CD4-positive, alpha-beta T cell treated with Interleukin-12 subunit alpha and Interleukin-12 subunit beta, for 1 hour (primary cell): ENCODE measurements around the gene SAXO2.
"Not testable (repeated sequence)": the region's sequence is repeated elsewhere in the genome, so short reads cannot be mapped to it uniquely, and the experiment has no call there.

ENCODE experiments used
- DNase-seq: peaks from one replicate; pipeline ENCODE4 v3.0.0-alpha.2; 2020

Gene SAXO2

DNA sequence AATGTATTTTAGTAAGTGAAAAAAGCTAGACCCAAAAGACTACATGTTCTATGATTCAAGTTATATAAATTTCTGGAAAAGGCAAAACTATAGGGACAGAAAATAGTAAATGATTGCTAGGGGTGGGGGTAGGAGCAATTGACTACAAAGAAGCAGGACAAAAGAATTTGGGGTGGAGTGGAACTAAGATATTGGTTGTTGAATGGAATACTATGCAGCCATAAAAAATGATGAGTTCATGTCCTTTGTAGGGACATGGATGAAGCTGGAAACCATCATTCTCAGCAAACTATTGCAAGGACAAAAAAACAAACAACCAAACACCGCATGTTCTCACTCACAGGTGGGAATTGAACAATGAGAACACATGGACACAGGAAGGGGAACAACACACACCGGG is 25.6 kb downstream of the SAXO2 start:
- not testable (repeated sequence) for DNase-seq

DNA sequence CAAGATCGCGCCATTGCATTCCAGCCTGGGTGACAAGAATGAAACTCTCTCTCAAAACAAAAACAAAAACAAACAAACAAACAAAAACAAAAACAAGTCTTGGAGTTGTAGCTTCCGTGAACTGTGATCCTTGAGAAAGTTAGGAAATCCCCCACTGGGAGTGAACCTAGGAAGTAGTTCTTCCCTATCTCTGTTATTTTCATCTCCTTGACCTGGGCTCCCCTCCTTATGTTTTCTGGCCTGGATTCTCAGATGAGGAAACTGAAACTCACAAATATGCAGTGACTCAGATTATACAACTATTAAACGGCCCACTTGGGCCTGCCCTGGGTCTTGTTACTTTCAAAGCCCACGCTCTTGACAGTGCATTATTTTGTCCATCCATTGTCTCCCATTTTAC is 29.7 kb downstream of the SAXO2 start:
- DNase-seq: no peak

GRCh38 chr15:82294061-82294690 is 31.6 kb downstream of the SAXO2 start:
- no peak for DNase-seq

DNA sequence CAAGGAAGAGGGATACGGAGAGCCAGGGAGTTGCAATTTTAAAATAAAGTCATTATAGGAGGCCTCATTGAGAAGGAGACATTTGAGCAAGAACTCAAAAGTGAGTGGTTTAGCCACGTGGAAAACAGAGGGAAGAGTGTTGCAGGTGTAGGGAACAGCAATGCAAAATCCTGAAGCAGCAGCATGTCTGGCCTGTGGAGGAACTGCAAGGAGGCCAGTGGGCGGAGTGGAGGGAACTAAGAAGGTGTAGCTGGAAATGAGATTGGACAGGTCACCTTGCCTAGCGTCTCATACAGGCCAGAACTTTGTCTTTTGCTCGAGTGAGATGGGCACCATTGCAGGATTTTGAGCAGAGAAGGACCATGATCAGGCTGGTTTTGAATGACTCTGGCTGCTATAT is 34.9 kb downstream of the SAXO2 start:
- no peak for DNase-seq

DNA sequence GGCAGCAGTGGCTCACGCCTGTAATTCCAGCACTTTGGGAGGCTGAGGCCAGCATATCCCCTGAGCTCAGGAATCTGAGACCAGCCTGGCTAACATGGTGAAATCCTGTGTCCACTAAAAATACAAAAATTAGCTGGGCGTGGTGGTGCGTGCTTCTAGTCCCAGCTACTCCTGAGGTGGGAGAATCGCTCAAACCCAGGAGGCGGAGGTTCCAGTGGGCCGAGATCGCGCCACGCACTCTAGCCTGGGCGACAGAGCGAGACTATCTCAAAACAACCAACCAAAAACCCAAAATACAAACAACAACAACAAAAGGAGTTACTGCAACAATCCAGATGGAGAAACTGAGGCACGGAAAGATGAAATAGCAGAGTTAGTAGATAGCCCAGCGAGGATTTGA is 35.4 kb downstream of the SAXO2 start:
- no peak for DNase-seq

GRCh38 chr15:82298520-82298919 is 35.9 kb downstream of the SAXO2 start:
- peak; percentile 62 for DNase-seq

- not testable (repeated sequence) for DNase-seq
Measured at GRCh38 chr15:82299511-82299914, 36.9 kb downstream of the SAXO2 start.

DNA sequence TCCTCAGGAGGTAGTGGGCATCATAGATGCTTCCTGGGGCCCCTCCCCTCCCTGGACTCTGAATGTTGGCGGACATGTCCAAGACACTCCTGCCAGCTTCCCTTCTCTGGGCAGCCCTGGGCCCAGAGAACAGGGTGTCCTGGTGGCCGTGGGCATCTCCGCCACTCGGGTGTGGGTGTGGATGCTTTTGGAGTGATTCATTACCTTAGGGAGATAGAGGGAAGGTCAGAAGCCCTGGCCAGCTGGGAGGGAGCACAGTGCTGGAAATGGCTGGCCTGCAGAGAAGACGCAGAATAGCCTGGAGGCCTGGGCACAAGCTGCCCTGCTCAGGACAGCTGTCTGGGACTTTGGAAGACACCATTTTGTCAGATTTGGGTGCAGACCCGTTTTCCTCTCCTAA is 37.7 kb downstream of the SAXO2 start:
- not testable (repeated sequence) for DNase-seq

- no peak for DNase-seq
Measured at GRCh38 chr15:82300883-82301282, 38.3 kb downstream of the SAXO2 start.

- DNase-seq: no peak
Measured at GRCh38 chr15:82301296-82302016, 38.8 kb downstream of the SAXO2 start.

DNA sequence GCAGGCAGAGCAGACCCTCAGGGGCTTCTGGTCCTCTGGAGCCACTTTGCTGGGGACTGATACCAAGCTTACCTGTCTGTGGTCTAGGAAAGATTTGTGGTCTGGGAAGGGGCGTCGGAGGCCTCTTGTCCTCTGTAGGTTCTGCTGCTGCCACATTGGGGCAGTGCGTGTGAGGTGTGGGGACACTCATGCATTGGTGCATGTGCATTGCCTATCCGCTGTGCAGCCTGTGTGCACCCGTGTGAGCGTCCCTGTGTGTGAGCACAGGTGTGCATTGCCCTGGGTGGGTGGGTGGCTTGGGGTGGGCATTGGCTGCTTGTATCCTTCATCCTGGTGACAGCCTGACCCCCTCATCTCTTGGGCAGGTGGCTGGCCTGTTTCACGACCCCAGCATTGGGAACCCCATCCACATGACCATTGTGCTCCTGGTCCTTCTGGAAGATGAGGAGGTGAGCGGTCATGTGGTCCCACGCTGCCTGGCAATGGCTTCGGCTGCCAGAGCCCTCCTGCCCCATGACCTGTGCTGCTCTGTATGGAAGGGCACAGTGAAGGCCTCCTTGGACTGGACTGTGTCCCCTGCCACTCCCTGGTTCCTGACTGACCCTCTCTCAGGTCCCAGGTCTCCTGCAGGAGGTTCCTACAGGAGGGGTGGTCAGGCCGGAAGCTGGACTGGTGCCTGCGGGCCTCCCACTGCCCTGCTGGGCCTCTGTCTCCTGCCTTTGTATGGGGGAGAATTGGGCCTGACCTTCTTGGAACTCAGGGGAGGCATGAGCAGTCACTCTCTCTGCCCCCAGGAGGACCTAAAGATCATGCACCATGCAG is 41.5 kb downstream of the SAXO2 start:
- DNase-seq: no peak

- DNase-seq: no peak
Measured at GRCh38 chr15:82304778-82305090, 42.1 kb downstream of the SAXO2 start.

DNA sequence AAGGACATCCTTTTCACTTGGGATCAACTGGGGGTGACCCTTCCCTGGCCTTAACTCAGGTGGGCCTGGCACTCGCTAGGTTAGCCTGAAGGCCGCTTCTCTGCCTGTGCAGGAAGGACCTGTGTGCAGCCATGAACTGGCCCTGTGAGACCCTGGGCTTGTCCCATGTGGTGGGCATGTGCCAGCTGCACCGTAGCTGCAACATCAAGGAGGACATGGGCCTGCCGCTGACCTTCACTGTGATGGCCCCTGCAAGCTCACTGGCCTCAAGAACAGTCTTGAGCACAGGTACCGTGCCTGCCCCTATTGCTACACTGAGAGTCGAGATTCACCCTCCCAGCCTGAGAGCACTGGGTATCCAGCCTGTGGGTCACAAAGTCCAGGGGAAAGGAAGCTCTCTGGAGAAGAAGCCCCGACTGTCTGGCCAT is 43.0 kb downstream of the SAXO2 start:
- DNase-seq: no peak

DNA sequence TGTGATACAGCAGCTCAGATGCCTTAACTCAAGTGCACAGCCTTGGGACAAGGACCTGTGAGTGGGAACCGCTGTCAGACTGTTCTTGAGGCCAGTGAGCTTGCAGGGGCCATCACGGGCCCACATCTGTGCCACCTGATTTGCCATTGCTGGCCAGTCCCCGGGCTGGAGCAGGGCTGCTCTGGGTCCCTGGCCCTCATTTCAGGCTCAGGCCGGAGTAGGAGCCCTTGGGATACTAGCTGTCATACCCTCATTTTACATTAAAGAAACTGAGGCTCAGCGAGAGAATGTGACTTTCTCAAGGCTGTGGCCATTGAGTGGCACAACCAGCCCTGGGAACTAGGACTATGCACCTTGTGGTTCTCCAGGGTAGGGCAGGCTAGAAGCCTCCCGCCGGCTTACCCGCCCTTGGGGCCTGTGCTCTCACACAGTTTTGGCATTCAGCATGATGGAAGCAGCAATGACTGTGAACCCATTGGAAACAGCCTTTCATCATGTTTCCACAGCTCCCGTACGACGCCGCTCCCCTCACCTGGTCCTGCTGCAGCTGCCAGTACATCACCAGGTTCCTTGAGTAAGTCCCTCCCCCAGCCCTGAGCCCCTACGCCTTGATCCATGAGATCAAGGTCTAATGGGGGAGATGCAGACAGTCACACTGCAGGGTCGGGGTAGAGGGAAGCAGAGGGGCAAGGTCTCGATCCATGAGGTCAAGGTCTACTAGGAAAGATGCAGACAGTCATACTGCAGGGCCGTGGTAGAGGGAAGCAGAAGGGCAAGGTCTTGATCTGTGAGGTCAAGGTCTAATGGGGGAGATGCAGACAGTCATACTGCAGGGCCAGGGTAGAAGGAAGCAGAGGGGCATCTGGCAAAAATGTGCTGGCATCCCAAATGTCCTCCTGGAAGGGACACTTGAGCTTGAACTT is 44.4 kb downstream of the SAXO2 start:
- DNase-seq: no peak

GRCh38 chr15:82307714-82308081 is 45.1 kb downstream of the SAXO2 start:
- DNase-seq: no peak

DNA sequence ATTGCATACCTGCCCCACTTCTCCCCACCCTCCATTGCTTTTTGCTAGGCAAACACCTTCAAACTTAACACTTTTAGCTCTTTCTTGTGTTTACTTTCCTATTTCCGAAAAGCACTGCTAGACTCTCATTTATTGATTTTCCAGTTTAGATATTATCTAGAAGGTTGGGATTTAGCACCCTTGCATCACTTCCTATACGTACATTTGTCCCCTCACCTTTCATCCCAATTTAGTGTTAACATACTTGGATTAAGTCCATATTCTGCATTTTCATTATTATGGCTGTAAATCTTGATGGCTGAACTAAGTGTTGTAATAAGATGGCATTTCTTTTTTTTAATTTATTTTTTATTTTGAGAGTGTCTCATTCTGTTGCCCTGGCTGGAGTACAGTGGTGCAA is 47.2 kb downstream of the SAXO2 start:
- no peak for DNase-seq

GRCh38 chr15:82311321-82311720 is 48.7 kb downstream of the SAXO2 start:
- not testable (repeated sequence) for DNase-seq

- DNase-seq: no peak
Measured at GRCh38 chr15:82312586-82313349, 50.1 kb downstream of the SAXO2 start.

DNA sequence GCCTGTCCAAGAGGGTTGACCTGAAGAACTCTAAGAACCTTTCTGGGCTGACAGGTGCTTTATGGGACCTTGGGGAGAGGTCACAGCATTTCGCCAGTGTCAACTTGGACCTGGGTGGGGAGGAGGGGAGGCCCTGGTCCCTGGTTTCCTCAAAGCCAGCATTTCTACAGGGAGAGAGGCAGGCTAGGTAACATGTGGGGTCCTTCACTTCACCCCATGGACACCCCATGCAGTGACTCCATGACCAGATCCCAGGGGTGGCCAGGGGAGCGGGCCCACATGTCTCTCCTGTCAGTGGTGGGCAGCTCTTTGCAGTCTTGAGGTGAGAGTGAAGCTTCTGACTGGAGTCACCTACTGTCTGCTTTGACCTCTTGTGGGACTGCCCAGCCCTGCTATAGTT is 50.8 kb downstream of the SAXO2 start:
- DNase-seq: no peak

- not testable (repeated sequence) for DNase-seq
Measured at GRCh38 chr15:82313951-82314768, 51.5 kb downstream of the SAXO2 start.
